ENCODE data around the gene IL1A.

GRCh38 chr2:112723995-112724394, 60.3 kb downstream of the IL1A start:
- TF ChIP-seq EZH2phosphoT487 (IDR thresholded peaks at IDR 0.05; ENCODE audit: low read depth, severe bottlenecking, unreplicated experiment) (no peak), EZH2 (IDR thresholded peaks at IDR 0.05; ENCODE audit: borderline replicate concordance) (no peak)
- TF ChIP-seq, protein P1, sequence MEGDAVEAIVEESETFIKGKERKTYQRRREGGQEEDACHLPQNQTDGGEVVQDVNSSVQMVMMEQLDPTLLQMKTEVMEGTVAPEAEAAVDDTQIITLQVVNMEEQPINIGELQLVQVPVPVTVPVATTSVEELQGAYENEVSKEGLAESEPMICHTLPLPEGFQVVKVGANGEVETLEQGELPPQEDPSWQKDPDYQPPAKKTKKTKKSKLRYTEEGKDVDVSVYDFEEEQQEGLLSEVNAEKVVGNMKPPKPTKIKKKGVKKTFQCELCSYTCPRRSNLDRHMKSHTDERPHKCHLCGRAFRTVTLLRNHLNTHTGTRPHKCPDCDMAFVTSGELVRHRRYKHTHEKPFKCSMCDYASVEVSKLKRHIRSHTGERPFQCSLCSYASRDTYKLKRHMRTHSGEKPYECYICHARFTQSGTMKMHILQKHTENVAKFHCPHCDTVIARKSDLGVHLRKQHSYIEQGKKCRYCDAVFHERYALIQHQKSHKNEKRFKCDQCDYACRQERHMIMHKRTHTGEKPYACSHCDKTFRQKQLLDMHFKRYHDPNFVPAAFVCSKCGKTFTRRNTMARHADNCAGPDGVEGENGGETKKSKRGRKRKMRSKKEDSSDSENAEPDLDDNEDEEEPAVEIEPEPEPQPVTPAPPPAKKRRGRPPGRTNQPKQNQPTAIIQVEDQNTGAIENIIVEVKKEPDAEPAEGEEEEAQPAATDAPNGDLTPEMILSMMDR (IDR thresholded peaks at IDR 0.05; ENCODE audit: poor library complexity), result no peak
